Neutrophil (primary cell): ENCODE measurements around the gene IQSEC1.

ENCODE experiments used
- H3K27ac ChIP-seq: fragments of 200-600 bp; sonication (generic); 2 replicates; pipeline ENCODE4 v1.5.1; 2016; ENCODE audit warnings: mild to moderate bottlenecking, moderate library complexity
- H3K27me3 ChIP-seq: fragments of 200-600 bp; sonication (generic); 2 replicates; pipeline ENCODE4 v1.6.0; 2016; ENCODE audit warnings: mild to moderate bottlenecking
- H3K36me3 ChIP-seq: fragments of 200-600 bp; sonication (generic); 2 replicates; pipeline ENCODE4 v1.5.1; 2017
- H3K4me1 ChIP-seq, 2 experiments: fragments of 200-600 bp in 1 of 2; sonication (generic) in 1 of 2; 1 replicate in 1 of 2; 2 replicates in 1 of 2; pipeline versions ENCODE4 v1.5.1 to v1.6.1; 2013 to 2016; ENCODE audit warnings: low read depth in 1 of 2, low read length in 1 of 2, mild to moderate bottlenecking in 1 of 2, moderate library complexity in 1 of 2; ENCODE audit not compliant: control insufficient read depth in 1 of 2, insufficient read depth in 1 of 2
- H3K4me3 ChIP-seq, 2 experiments: fragments of 200-600 bp in 1 of 2; sonication (generic) in 1 of 2; 1 replicate in 1 of 2; 2 replicates in 1 of 2; pipeline ENCODE4 v1.5.1; 2013 to 2016; ENCODE audit warnings: low read depth in 1 of 2, low read length in 1 of 2, mild to moderate bottlenecking in 1 of 2, moderate library complexity in 1 of 2
- H3K9me3 ChIP-seq: fragments of 200-600 bp; sonication (generic); 2 replicates; pipeline ENCODE4 v1.5.1; 2016
- TF ChIP-seq, protein P1 (sequence below): fragments of 200-600 bp; sonication (generic); IDR thresholded peaks from 2 replicates; pipeline ENCODE4 v1.5.1; 2016; ENCODE audit warnings: antibody characterized with exemption

IQSEC1 gene

DNA sequence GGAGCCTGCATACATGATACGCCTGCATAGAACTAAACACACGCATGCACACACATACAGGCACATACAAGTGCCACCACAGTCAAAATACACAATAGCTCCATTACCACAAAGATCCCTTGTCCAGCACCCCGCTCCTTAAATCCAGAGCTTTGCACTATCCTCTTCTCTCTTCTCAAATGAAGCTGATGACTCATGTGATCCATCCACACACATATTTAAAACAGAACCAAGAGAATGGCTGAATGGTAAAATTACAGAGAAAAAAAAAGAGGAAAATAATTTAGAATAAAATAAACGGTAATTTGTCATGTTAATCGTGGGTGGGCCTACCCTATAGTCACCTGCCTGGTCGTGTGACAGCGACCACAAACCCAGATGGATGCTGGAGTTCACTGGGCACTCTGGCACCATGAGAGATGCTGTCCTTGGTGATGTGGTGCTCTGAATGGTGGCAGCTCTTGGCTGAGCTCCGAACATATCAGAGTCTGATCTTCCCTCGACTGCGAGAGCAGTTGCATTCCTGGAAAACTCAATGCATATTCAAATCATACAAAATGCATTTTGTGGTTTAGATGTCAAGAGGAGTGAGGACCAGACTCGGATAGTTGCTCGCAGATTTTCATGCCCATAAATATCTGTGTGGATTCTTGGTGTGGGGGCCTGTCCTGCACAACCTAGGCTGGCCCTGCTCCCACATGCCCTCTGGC lies 8.9 kb downstream of the IQSEC1 start:
- TF ChIP-seq, protein P1, sequence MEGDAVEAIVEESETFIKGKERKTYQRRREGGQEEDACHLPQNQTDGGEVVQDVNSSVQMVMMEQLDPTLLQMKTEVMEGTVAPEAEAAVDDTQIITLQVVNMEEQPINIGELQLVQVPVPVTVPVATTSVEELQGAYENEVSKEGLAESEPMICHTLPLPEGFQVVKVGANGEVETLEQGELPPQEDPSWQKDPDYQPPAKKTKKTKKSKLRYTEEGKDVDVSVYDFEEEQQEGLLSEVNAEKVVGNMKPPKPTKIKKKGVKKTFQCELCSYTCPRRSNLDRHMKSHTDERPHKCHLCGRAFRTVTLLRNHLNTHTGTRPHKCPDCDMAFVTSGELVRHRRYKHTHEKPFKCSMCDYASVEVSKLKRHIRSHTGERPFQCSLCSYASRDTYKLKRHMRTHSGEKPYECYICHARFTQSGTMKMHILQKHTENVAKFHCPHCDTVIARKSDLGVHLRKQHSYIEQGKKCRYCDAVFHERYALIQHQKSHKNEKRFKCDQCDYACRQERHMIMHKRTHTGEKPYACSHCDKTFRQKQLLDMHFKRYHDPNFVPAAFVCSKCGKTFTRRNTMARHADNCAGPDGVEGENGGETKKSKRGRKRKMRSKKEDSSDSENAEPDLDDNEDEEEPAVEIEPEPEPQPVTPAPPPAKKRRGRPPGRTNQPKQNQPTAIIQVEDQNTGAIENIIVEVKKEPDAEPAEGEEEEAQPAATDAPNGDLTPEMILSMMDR = no peak
- Histone ChIP-seq H3K4me3 (no peak overlapping the region), H3K4me1 (peaks cover 4 to 6% of the 10 kb centered on the region in 2 experiments), H3K9me3 (no peaks in the 10 kb centered on the region), H3K27ac (no peak overlapping the region), H3K27me3 (peaks cover 16% of the 10 kb centered on the region), H3K36me3 (no peaks in the 10 kb centered on the region)

DNA sequence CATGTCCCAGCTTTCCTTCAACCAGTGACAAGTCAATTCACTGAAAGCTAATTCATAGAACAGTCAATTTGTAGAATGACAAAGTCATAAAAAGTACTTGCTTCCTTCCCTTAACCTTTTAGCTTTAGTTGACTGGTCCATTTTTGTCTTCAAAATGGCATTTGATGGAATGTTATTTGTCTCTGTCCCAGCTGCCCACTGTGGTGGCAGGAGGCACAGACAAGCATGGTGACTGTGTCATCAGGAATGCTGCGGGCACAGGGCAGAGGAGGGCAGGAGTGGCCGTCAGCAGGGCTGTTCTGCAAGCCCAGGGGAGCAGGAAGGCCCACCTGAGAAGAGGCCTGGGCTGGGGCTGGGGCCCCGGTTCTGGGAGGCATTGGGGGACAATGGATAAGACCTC lies 10.0 kb downstream of the IQSEC1 start:
- Histone ChIP-seq H3K27me3 (peaks cover 16% of the 10 kb centered on the region), H3K9me3 (no peaks in the 10 kb centered on the region)
- TF ChIP-seq, protein P1 = no peak

DNA sequence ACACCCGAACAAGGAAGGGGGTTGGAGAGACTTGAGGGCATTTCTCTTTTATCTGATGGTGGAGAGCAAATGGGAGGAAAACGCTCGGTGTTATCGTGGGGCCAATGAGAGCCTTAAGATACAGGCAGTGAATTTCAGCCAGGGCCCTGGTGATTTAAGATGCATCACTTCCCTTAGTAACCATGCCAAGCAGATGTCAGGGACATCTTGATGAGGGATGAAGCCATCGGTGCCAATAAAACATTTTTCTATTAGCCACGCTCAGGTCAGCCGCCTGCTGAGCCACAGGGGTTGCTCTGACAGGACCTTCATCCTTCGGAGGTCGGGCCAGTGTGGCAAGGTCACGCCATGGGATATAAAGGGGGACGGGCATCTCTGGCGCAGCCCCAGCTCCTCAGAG lies 10.6 kb downstream of the IQSEC1 start:
- Histone ChIP-seq H3K27me3 (peaks cover 16% of the 10 kb centered on the region), H3K4me1 (no peaks in the 10 kb centered on the region), H3K27ac (no peak overlapping the region), H3K4me3 (no peak overlapping the region), H3K36me3 (no peaks in the 10 kb centered on the region), H3K9me3 (no peaks in the 10 kb centered on the region)
- TF ChIP-seq, protein P1 = no peak

More for the DNA sequence above, 10.0 kb downstream of the IQSEC1 start:
- H3K4me1 ChIP-seq = no peaks in the 10 kb centered on the region
- H3K36me3 ChIP-seq = no peaks in the 10 kb centered on the region
- H3K4me3 ChIP-seq = no peak overlapping the region
- no peak overlapping the region for H3K27ac ChIP-seq

- Histone ChIP-seq H3K9me3 (no peaks in the 10 kb centered on the region), H3K4me1 (no peaks in the 10 kb centered on the region), H3K4me3 (no peak overlapping the region), H3K27me3 (peaks cover 1% of the 10 kb centered on the region), H3K27ac (no peak overlapping the region), H3K36me3 (no peaks in the 10 kb centered on the region)
- TF ChIP-seq, protein P1 = no peak
Observed at GRCh38 chr3:13060341-13060910, 12.8 kb downstream of the IQSEC1 start.

DNA sequence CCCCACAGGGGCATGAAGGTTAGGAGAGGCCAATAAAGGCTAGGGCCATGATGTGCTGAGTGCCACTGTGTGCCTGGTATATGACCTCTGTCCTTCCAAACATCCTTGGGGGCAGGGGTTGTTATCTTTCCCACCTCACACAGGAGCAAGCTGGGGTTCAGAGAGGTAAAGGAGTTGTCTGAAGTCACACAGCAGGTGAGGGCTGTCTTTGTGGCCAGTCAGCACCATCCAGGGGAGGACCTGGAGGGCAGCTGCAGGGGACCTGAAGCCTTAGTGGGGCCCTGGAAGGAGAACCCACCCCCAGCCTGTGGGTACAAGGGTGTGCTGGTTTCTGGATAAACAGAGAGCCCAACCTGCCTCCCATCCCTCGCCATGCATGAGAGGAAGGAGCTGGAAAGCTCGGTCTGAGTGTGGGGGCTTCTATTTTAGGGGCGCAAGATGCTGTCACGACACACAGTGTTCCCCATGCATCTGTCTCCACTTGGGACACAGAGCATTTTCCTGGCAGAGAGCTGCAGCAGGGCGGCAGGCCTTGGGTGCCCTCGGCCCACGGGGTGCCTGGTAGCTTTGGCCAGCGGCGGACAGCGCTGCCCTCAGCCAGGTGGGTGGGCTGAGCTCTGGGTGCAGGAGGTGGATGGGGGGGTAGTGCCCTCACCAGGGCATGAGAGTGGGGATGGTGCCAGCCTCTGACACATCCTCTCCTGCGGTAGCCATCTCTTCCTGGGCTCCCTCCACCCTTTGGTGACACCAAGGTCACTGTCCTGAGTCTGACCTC lies 14.7 kb downstream of the IQSEC1 start:
- Histone ChIP-seq H3K27ac (no peak overlapping the region), H3K4me3 (no peak overlapping the region), H3K9me3 (no peaks in the 10 kb centered on the region), H3K36me3 (no peaks in the 10 kb centered on the region), H3K4me1 (no peaks in the 10 kb centered on the region), H3K27me3 (peaks cover 8% of the 10 kb centered on the region)
- TF ChIP-seq, protein P1 = no peak
